Measurements from ENCODE around the gene ZBTB18. TPM values are rescaled to one million over a fixed set of nuclear protein-coding genes. Genes with fewer than 3 reads are reported as not detected.

ZBTB18 gene
- total RNA-seq, 6 experiments from 2014 or later: 19.4 to 24.5 (median 22.0) TPM

- no peak overlapping the region for H3K27ac Mint-ChIP-seq
- DNase-seq: no peak
- no peak for TF ChIP-seq CTCF (IDR thresholded peaks at IDR 0.05)
- no peaks in the 10 kb centered on the region; the same call in 1 of the 2 replicates for H3K27me3 Mint-ChIP-seq (ENCODE audit: insufficient read depth)
- no peak overlapping the region for H3K4me3 Mint-ChIP-seq
- no peaks in the 10 kb centered on the region for H3K9me3 Mint-ChIP-seq
- peaks cover 12% of the 10 kb centered on the region for H3K36me3 Mint-ChIP-seq (ENCODE audit: low read depth)
- no peaks in the 10 kb centered on the region for H3K4me1 Mint-ChIP-seq (ENCODE audit: low read depth)
Measured at GRCh38 chr1:244052728-244053312, 1.7 kb downstream of the ZBTB18 start.

GRCh38 chr1:244053831-244054230 lies 2.7 kb downstream of the ZBTB18 start:
- DNase-seq: no peak
- no peaks in the 10 kb centered on the region for H3K9me3 Mint-ChIP-seq

GRCh38 chr1:244054247-244054923 lies 3.3 kb downstream of the ZBTB18 start:
- Mint-ChIP-seq H3K36me3 (ENCODE audit: low read depth) (peaks cover 11% of the 10 kb centered on the region), H3K27me3 (ENCODE audit: insufficient read depth) (no peaks in the 10 kb centered on the region; the same call in 1 of the 2 replicates), H3K4me3 (no peak overlapping the region), H3K9me3 (no peaks in the 10 kb centered on the region), H3K27ac (no peak overlapping the region), H3K4me1 (ENCODE audit: low read depth) (no peaks in the 10 kb centered on the region)
- TF ChIP-seq CTCF (IDR thresholded peaks at IDR 0.05): no peak
- no peak for DNase-seq

More at GRCh38 chr1:244053831-244054230, 2.7 kb downstream of the ZBTB18 start:
- H3K36me3 Mint-ChIP-seq (ENCODE audit: low read depth): peaks cover 12% of the 10 kb centered on the region
- H3K27ac Mint-ChIP-seq: no peak overlapping the region
- TF ChIP-seq CTCF (IDR thresholded peaks at IDR 0.05): no peak
- H3K4me3 Mint-ChIP-seq: no peak overlapping the region
- no peaks in the 10 kb centered on the region; the same call in 1 of the 2 replicates for H3K27me3 Mint-ChIP-seq (ENCODE audit: insufficient read depth)
- H3K4me1 Mint-ChIP-seq (ENCODE audit: low read depth): no peaks in the 10 kb centered on the region

GRCh38 chr1:244054924-244055263 lies 3.8 kb downstream of the ZBTB18 start:
- H3K4me1 Mint-ChIP-seq (ENCODE audit: low read depth): no peaks in the 10 kb centered on the region
- DNase-seq: no peak
- H3K27me3 Mint-ChIP-seq (ENCODE audit: insufficient read depth): no peaks in the 10 kb centered on the region
- TF ChIP-seq CTCF (IDR thresholded peaks at IDR 0.05): no peak
- H3K9me3 Mint-ChIP-seq: no peaks in the 10 kb centered on the region
- no peak overlapping the region for H3K27ac Mint-ChIP-seq
- H3K4me3 Mint-ChIP-seq: no peak overlapping the region
- peaks cover 6% of the 10 kb centered on the region for H3K36me3 Mint-ChIP-seq (ENCODE audit: low read depth)

GRCh38 chr1:244056577-244056976 lies 5.5 kb downstream of the ZBTB18 start:
- no peak overlapping the region for H3K27ac Mint-ChIP-seq
- no peak for DNase-seq
- peaks cover 5% of the 10 kb centered on the region; the same call in 1 of the 2 replicates for H3K36me3 Mint-ChIP-seq (ENCODE audit: low read depth)
- no peaks in the 10 kb centered on the region for H3K4me1 Mint-ChIP-seq (ENCODE audit: low read depth)
- no peaks in the 10 kb centered on the region for H3K27me3 Mint-ChIP-seq (ENCODE audit: insufficient read depth)
- H3K4me3 Mint-ChIP-seq: no peak overlapping the region
- no peaks in the 10 kb centered on the region for H3K9me3 Mint-ChIP-seq
- no peak for TF ChIP-seq CTCF (IDR thresholded peaks at IDR 0.05)
